ENCODE data around the gene HID1.
A peak's percentile ranks its signal among the peaks of the same experiment; 100 is the strongest.
"Not testable (repeated sequence)": the region's sequence is repeated elsewhere in the genome, so short reads cannot be mapped to it uniquely, and the experiment has no call there.

The HID1 gene

DNA sequence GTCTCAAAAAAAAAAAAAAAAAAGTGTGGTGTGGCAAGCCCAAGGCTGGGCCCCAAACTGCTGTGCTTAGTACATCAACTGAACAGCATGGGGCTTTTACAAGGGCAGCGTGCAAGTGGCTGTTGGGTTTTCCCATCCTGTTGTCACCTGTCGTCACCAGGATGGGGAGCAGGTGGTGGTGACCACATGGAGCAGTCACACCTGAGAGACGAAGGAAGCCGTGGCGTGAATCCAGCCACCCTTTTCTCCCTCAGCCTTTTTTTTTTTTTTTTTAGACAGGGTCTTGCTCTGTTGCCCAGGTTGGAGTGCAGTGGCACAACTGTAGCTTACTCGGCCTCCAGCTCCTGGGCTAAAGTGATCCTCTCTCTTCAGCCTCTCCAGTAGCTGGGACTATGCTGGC lies 35.8 kb upstream of the HID1 start:
- no peak for DNase-seq (ENCODE audit: low read depth)
- no peak overlapping the region for H3K4me3 ChIP-seq (ENCODE audit: low read depth, low read length)
- TF ChIP-seq, protein P1, sequence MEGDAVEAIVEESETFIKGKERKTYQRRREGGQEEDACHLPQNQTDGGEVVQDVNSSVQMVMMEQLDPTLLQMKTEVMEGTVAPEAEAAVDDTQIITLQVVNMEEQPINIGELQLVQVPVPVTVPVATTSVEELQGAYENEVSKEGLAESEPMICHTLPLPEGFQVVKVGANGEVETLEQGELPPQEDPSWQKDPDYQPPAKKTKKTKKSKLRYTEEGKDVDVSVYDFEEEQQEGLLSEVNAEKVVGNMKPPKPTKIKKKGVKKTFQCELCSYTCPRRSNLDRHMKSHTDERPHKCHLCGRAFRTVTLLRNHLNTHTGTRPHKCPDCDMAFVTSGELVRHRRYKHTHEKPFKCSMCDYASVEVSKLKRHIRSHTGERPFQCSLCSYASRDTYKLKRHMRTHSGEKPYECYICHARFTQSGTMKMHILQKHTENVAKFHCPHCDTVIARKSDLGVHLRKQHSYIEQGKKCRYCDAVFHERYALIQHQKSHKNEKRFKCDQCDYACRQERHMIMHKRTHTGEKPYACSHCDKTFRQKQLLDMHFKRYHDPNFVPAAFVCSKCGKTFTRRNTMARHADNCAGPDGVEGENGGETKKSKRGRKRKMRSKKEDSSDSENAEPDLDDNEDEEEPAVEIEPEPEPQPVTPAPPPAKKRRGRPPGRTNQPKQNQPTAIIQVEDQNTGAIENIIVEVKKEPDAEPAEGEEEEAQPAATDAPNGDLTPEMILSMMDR (IDR thresholded peaks at IDR 0.05; ENCODE audit: low read depth, low read length): no peak
- TF ChIP-seq, protein P2, sequence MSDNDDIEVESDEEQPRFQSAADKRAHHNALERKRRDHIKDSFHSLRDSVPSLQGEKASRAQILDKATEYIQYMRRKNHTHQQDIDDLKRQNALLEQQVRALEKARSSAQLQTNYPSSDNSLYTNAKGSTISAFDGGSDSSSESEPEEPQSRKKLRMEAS (IDR thresholded peaks at IDR 0.05; ENCODE audit: low read depth, low read length): no peak
- no peak for TF ChIP-seq POLR2A (IDR thresholded peaks at IDR 0.05; ENCODE audit: extremely low read depth, insufficient read length)
- TF ChIP-seq MYC (IDR thresholded peaks at IDR 0.05; ENCODE audit: low read depth, low read length): no peak

DNA sequence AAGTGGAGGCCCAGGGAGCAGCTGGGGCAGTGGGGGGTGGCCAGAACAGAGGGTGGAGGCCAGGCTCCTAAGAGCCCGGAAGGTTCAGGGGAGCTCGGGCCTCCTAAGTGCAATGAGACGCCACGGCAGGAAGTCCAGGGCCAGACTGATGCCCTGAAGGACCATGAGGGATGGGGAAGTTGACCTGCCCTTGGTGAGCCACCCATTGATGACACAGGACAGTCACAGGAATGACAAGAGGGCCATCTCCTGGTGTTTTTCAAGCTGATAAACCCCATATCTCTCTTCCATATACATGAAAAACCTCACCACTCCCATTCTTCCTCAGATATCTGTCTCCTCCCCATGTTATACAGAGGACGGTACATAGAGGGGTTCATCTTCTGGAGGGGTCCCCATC lies 34.1 kb upstream of the HID1 start:
- H3K4me3 ChIP-seq (ENCODE audit: low read depth, low read length): no peak overlapping the region
- DNase-seq (ENCODE audit: low read depth): peak; percentile 54
- TF ChIP-seq POLR2A (IDR thresholded peaks at IDR 0.05; ENCODE audit: extremely low read depth, insufficient read length) (no peak), MYC (IDR thresholded peaks at IDR 0.05; ENCODE audit: low read depth, low read length) (no peak)
- TF ChIP-seq, protein P2 (IDR thresholded peaks at IDR 0.05; ENCODE audit: low read depth, low read length): no peak
- TF ChIP-seq, protein P1 (IDR thresholded peaks at IDR 0.05; ENCODE audit: low read depth, low read length): no peak

DNA sequence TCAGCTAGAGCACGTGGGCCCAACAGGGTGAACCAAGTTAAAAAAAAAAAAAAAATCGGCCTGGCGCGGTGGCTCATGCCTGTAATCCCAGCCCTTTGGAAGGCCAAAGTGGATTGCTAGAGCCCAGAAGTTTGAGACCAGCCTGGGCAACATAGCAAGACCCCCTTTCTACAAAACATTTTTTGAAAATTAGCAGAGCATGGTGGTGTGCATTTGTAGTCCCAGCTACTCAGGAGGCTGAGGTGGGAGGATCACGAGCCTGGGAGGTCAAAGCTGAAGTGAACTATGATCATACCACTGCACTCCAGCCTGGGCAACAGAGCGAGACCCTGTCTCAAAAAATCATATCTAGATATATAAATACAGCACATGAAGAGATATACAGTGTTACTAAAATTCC lies 33.5 kb upstream of the HID1 start:
- H3K4me3 ChIP-seq (ENCODE audit: low read depth, low read length); DNase-seq (ENCODE audit: low read depth): not testable (repeated sequence)

DNA sequence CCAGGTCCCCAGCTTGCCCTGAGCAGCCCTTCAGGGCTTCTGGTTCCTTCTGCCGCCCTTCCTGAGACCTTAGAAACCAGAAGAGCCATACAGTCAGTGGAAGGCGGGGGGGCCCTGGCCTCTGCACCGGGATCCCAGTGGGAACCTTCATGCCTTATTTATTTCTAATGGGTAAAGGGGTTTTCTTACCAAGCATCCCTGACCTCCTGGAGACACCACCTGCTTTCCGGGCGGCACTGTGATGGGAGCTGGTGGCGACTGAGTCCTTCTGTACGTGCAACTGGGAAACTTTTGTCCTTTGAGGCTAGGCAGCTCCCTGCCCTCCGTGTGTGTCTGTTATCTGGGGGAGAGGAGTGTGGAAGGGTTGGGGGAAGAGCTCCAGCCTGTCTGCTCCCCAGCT lies 32.7 kb upstream of the HID1 start:
- TF ChIP-seq POLR2A (IDR thresholded peaks at IDR 0.05; ENCODE audit: extremely low read depth, insufficient read length): no peak
- TF ChIP-seq, protein P1 (IDR thresholded peaks at IDR 0.05; ENCODE audit: low read depth, low read length): no peak
- TF ChIP-seq MYC (IDR thresholded peaks at IDR 0.05; ENCODE audit: low read depth, low read length): no peak
- TF ChIP-seq, protein P2 (IDR thresholded peaks at IDR 0.05; ENCODE audit: low read depth, low read length): no peak

DNA sequence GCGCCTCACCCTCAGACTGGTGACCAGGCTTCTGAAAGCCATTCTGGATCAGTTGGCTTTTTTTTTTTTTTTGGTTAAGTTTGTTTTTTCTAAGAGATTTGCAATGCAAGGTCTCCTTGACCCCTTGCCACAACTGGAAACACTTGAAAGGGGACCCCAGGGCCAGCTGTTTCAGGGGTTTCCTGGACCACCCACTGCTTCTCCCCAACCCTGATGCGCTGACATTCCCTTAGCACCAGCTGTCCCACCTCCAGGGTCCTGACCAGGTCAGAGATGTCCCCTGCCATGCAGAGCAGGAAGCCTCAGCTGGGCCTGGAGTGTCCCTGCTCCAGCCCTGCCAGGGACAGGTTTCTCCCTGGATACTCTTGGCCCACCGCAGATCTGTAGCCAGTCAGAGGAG lies 31.8 kb upstream of the HID1 start:
- TF ChIP-seq MYC (IDR thresholded peaks at IDR 0.05; ENCODE audit: low read depth, low read length): no peak
- no peak for TF ChIP-seq POLR2A (IDR thresholded peaks at IDR 0.05; ENCODE audit: extremely low read depth, insufficient read length)
- TF ChIP-seq, protein P2 (IDR thresholded peaks at IDR 0.05; ENCODE audit: low read depth, low read length): no peak
- no peak overlapping the region for H3K4me3 ChIP-seq (ENCODE audit: low read depth, low read length)
- no peak for DNase-seq (ENCODE audit: low read depth)

More for the DNA sequence above, 32.7 kb upstream of the HID1 start:
- no peak for DNase-seq (ENCODE audit: low read depth)
- no peak overlapping the region for H3K4me3 ChIP-seq (ENCODE audit: low read depth, low read length)

DNA sequence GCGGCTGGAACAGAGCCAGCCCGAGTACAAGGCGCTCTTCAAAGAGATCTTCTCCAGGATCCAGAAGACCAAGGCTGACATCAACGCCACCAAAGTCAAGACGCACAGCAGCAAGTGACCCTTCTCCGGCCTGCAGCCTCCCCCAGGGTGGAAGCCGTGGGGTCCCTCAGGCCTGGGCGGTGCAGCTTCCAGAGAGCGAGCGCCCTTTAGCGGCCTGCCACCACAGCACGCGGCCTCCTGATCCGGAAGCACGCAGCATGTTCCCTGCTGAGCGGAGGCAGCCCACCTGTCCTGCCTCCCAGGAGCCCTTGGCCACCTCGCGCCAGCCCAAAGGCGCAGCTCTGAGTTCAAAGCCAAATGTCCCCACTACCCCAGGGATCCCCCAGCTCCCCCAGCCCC lies 31.4 kb upstream of the HID1 start:
- TF ChIP-seq, protein P1 (IDR thresholded peaks at IDR 0.05; ENCODE audit: low read depth, low read length): no peak
- TF ChIP-seq MYC (IDR thresholded peaks at IDR 0.05; ENCODE audit: low read depth, low read length): no peak
- TF ChIP-seq, protein P2 (IDR thresholded peaks at IDR 0.05; ENCODE audit: low read depth, low read length): no peak
- TF ChIP-seq POLR2A (IDR thresholded peaks at IDR 0.05; ENCODE audit: extremely low read depth, insufficient read length): no peak
- no peak overlapping the region for H3K4me3 ChIP-seq (ENCODE audit: low read depth, low read length)
- no peak for DNase-seq (ENCODE audit: low read depth)
